ENCODE results near the gene ZC3H12C. TPM values are rescaled to one million over a fixed set of nuclear protein-coding genes. Genes with fewer than 3 reads are reported as not detected.

Gene ZC3H12C
- total and polyA plus RNA-seq, 3 experiments from 2014 or later: 1.5 to 1.9 TPM; not detected in 1

Other genes starting within 250 kb of the ZC3H12C start
- 10 to 100 TPM; 58.5 to 63.6 TPM for gene RDX, start 203.2 kb downstream of the ZC3H12C start, total RNA-seq
- gene RDX, start 203.2 kb downstream of the ZC3H12C start, polyA plus RNA-seq: 17.2 TPM

Data from CD8-positive, alpha-beta memory T cell (primary cell).